Prostate gland (tissue), 2 donors: Measurements from ENCODE around the gene CTNNA2.

Experiments used
- POLR2A ChIP-seq: fragments of 450-650 bp; IDR thresholded peaks from one replicate; pipeline ENCODE4 v1.6.1; 2016; ENCODE audit warnings: antibody characterized with exemption, mild to moderate bottlenecking
- POLR2AphosphoS5 ChIP-seq: sonication (generic); formaldehyde crosslinking; IDR thresholded peaks from one replicate; pipeline ENCODE4 v1.6.1; 2017; ENCODE audit warnings: antibody characterized with exemption
- TF ChIP-seq, protein P1 (sequence below), 4 experiments: fragments of 200-600 bp in 2 of 4; fragments of 450-650 bp in 2 of 4; sonication (generic) in 2 of 4; IDR thresholded peaks; 1 replicate in 3 of 4; 2 replicates in 1 of 4; pipeline ENCODE4 v1.5.1; 2016 to 2019; ENCODE audit warnings: antibody characterized with exemption in 4 of 4, mild to moderate bottlenecking in 2 of 4, moderate library complexity in 2 of 4

DNA sequence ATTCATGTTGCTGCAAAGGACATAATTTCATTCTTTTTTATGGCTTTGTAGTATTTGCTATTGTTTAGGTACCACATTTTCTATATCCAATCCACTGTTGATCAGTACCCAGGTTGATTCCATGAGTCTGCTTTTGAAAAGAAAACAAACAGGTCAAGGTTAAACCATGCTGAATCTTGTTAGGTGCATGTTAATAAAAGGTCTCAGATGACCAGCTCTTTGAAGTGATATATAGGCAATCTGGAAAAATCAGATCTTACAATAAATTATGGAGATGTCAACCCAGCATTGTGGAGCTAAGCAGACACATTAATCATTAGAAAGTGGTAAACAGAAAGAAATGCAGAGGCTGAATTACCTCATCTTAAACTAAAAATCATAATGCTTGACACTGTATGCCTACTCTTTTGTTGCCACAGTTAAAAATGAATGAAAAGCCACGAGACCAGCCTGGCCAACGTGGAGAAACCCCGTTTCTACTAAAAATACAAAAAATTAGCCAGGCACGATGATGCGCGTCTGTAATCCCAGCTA, 246.0 kb downstream of the CTNNA2 start:
- TF ChIP-seq, protein P1, sequence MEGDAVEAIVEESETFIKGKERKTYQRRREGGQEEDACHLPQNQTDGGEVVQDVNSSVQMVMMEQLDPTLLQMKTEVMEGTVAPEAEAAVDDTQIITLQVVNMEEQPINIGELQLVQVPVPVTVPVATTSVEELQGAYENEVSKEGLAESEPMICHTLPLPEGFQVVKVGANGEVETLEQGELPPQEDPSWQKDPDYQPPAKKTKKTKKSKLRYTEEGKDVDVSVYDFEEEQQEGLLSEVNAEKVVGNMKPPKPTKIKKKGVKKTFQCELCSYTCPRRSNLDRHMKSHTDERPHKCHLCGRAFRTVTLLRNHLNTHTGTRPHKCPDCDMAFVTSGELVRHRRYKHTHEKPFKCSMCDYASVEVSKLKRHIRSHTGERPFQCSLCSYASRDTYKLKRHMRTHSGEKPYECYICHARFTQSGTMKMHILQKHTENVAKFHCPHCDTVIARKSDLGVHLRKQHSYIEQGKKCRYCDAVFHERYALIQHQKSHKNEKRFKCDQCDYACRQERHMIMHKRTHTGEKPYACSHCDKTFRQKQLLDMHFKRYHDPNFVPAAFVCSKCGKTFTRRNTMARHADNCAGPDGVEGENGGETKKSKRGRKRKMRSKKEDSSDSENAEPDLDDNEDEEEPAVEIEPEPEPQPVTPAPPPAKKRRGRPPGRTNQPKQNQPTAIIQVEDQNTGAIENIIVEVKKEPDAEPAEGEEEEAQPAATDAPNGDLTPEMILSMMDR (IDR thresholded peaks at IDR 0.05) = no peak
- TF ChIP-seq POLR2AphosphoS5 (no peak), POLR2A (no peak)
